HEK293 (cell line): ENCODE data around the gene CMTM4.
"Not testable (repeated sequence)": the region's sequence is repeated elsewhere in the genome, so short reads cannot be mapped to it uniquely, and the experiment has no call there.

Experiments
- CTCF ChIA-PET: fragments of 350-600 bp; formaldehyde crosslinking; extraction: SDS; loops from one replicate; lab custom pipeline; 2021; ENCODE audit warnings: antibody characterized with exemption; lab: Yijun Ruan, JAX
- POLR2A ChIA-PET: fragments of 300-600 bp; formaldehyde crosslinking; extraction: SDS; loops from one replicate; lab custom pipeline; 2020; ENCODE audit warnings: antibody characterized with exemption, inconsistent platforms; lab: Yijun Ruan, JAX
- H3K27ac ChIP-seq: fragments of 200-500 bp; sonication (Bioruptor generic); 2 replicates; pipeline ENCODE4 v1.5.1; 2014; ENCODE audit warnings: low read depth, low read length, control low read depth, inconsistent platforms; ENCODE audit errors: extremely low read depth
- H3K36me3 ChIP-seq, 2 experiments: fragments of 200-500 bp in 1 of 2; sonication (Bioruptor generic) in 1 of 2; 1 replicate in 1 of 2; 2 replicates in 1 of 2; pipeline ENCODE4 v1.5.1; 2014 to 2017; ENCODE audit warnings: inconsistent platforms in 2 of 2, low read length in 2 of 2; ENCODE audit not compliant: control insufficient read depth in 2 of 2, insufficient read depth in 1 of 2
- H3K4me1 ChIP-seq: fragments of 200-500 bp; sonication (Bioruptor generic); 2 replicates; pipeline ENCODE4 v1.5.1; 2014; ENCODE audit warnings: mild to moderate bottlenecking, low read length, inconsistent platforms; ENCODE audit not compliant: control insufficient read depth, insufficient read depth
- H3K4me3 ChIP-seq: 2 replicates; pipeline ENCODE4 v1.5.1; 2011; ENCODE audit warnings: low read depth, mild to moderate bottlenecking, control low read depth, low read length, moderate library complexity
- H3K9me3 ChIP-seq: fragments of 200-500 bp; sonication (Bioruptor generic); 2 replicates; pipeline ENCODE4 v1.5.1; 2014; ENCODE audit warnings: low read depth, low read length, inconsistent platforms; ENCODE audit not compliant: control insufficient read depth, insufficient read depth
- HOXD13 ChIP-seq: sonication (generic); formaldehyde crosslinking; IDR thresholded peaks from 2 replicates; pipeline ENCODE4 v1.8.0; 2022; ENCODE audit warnings: missing genetic modification reagents, borderline replicate concordance
- MYNN ChIP-seq: fragments of 450-650 bp; formaldehyde crosslinking; IDR thresholded peaks from 2 replicates; pipeline ENCODE4 v1.5.1; 2016; ENCODE audit warnings: missing biosample characterization, missing genetic modification characterization, borderline replicate concordance
- SP2 ChIP-seq: fragments of 450-650 bp; formaldehyde crosslinking; IDR thresholded peaks from 2 replicates; pipeline ENCODE4 v1.5.1; 2016; ENCODE audit warnings: missing biosample characterization, missing genetic modification characterization
- TCF7L2 ChIP-seq: IDR thresholded peaks from 2 replicates; pipeline ENCODE4 v1.6.1; 2011; ENCODE audit warnings: low read depth, mild to moderate bottlenecking, inconsistent platforms, low read length, moderate library complexity, borderline replicate concordance
- ZBTB7A ChIP-seq: fragments of 450-650 bp; formaldehyde crosslinking; IDR thresholded peaks from 2 replicates; pipeline ENCODE4 v1.5.1; 2016; ENCODE audit warnings: low read depth, missing biosample characterization, missing genetic modification characterization
- ZFP41 ChIP-seq: fragments of 450-650 bp; formaldehyde crosslinking; IDR thresholded peaks from 2 replicates; pipeline ENCODE4 v1.5.1; 2016; ENCODE audit warnings: missing biosample characterization, missing genetic modification characterization, borderline replicate concordance
- ZFP69B ChIP-seq: fragments of 450-650 bp; formaldehyde crosslinking; IDR thresholded peaks from 2 replicates; pipeline ENCODE4 v1.5.1; 2016; ENCODE audit warnings: missing biosample characterization, missing genetic modification characterization
- ZNF169 ChIP-seq: fragments of 450-650 bp; formaldehyde crosslinking; IDR thresholded peaks from 2 replicates; pipeline ENCODE4 v1.5.1; 2016; ENCODE audit warnings: missing biosample characterization, missing genetic modification characterization
- ZNF248 ChIP-seq: fragments of 450-650 bp; formaldehyde crosslinking; IDR thresholded peaks from 2 replicates; pipeline ENCODE4 v1.5.1; 2017; ENCODE audit warnings: missing biosample characterization, missing genetic modification characterization
- ZNF335 ChIP-seq: fragments of 450-650 bp; formaldehyde crosslinking; conservative IDR thresholded peaks from 2 replicates; pipeline ENCODE4 v1.5.1; 2016; ENCODE audit warnings: missing biosample characterization, missing genetic modification characterization
- ZNF473 ChIP-seq: fragments of 450-650 bp; formaldehyde crosslinking; IDR thresholded peaks from 2 replicates; pipeline ENCODE4 v1.5.1; 2017; ENCODE audit warnings: missing biosample characterization, missing genetic modification characterization
- ZNF558 ChIP-seq: fragments of 450-650 bp; formaldehyde crosslinking; IDR thresholded peaks from 2 replicates; pipeline ENCODE4 v1.5.1; 2016; ENCODE audit warnings: missing biosample characterization, missing genetic modification characterization
- ZNF560 ChIP-seq: fragments of 450-650 bp; formaldehyde crosslinking; IDR thresholded peaks from 2 replicates; pipeline ENCODE4 v1.5.1; 2017; ENCODE audit warnings: missing biosample characterization, missing genetic modification characterization, borderline replicate concordance
- ZNF571 ChIP-seq: fragments of 450-650 bp; formaldehyde crosslinking; IDR thresholded peaks from 2 replicates; pipeline ENCODE4 v1.5.0; 2017; ENCODE audit warnings: missing biosample characterization, missing genetic modification characterization
- ZNF610 ChIP-seq: fragments of 450-650 bp; formaldehyde crosslinking; IDR thresholded peaks from 2 replicates; pipeline ENCODE4 v1.5.1; 2016; ENCODE audit warnings: missing biosample characterization, missing genetic modification characterization, borderline replicate concordance
- ZNF747 ChIP-seq: fragments of 450-650 bp; formaldehyde crosslinking; IDR thresholded peaks from 2 replicates; pipeline ENCODE4 v1.5.1; 2016; ENCODE audit warnings: missing biosample characterization, missing genetic modification characterization
- ZNF76 ChIP-seq: fragments of 450-650 bp; formaldehyde crosslinking; IDR thresholded peaks from 2 replicates; pipeline ENCODE4; 2016; ENCODE audit warnings: low read depth, missing biosample characterization, missing genetic modification characterization, borderline replicate concordance
- ZNF776 ChIP-seq: fragments of 450-650 bp; formaldehyde crosslinking; IDR thresholded peaks from 2 replicates; pipeline ENCODE4 v1.5.0; 2017; ENCODE audit warnings: missing biosample characterization, missing genetic modification characterization, borderline replicate concordance
- ZNF777 ChIP-seq: fragments of 450-650 bp; formaldehyde crosslinking; IDR thresholded peaks from 2 replicates; pipeline ENCODE4 v1.5.1; 2017; ENCODE audit warnings: missing biosample characterization, missing genetic modification characterization, borderline replicate concordance
- ZNF830 ChIP-seq: fragments of 450-650 bp; IDR thresholded peaks from 2 replicates; pipeline ENCODE4 v1.5.0; 2018; ENCODE audit warnings: missing biosample characterization, missing genetic modification characterization, low read depth, mild to moderate bottlenecking, moderate library complexity
- ZNF837 ChIP-seq: fragments of 450-650 bp; formaldehyde crosslinking; IDR thresholded peaks from 2 replicates; pipeline ENCODE4 v1.5.1; 2016; ENCODE audit warnings: missing biosample characterization, missing genetic modification characterization
- ZSCAN23 ChIP-seq: fragments of 450-650 bp; formaldehyde crosslinking; IDR thresholded peaks from 2 replicates; pipeline ENCODE4 v1.5.1; 2016; ENCODE audit warnings: missing biosample characterization, missing genetic modification characterization
- ZXDB ChIP-seq: fragments of 450-650 bp; formaldehyde crosslinking; IDR thresholded peaks from 2 replicates; pipeline ENCODE4 v1.5.1; 2016; ENCODE audit warnings: missing biosample characterization, missing genetic modification characterization
- TF ChIP-seq, protein P1 (sequence below): fragments of 450-650 bp; formaldehyde crosslinking; IDR thresholded peaks from 2 replicates; pipeline ENCODE4 v1.5.1; 2016; ENCODE audit warnings: missing biosample characterization, missing genetic modification characterization
- TF ChIP-seq, protein P2 (sequence below): fragments of 450-650 bp; formaldehyde crosslinking; optimal IDR thresholded peaks from 2 replicates; pipeline ENCODE3; 2016; ENCODE audit warnings: missing biosample characterization, mild to moderate bottlenecking, missing genetic modification characterization

Gene CMTM4

DNA sequence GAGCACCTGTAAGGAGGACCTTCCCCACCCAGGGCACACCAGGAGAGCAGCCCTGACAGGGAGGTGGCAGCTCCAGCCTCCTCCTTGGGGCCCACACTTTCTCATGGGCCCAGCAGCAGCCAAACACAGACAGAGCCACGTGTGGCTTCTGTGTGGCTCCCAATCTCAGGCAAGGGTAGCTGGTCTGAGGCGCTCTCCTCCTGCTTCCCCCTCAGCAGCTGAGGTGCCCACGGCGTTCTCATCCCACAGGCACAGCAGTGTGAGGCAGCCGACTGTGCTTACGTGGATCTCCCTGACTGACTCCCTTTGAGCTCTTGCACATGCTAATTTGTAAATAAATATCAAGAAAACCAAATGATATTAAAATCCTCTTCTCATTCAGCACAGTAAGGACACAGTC lies 61.1 kb downstream of the CMTM4 start (continued):
- TF ChIP-seq, protein P1, sequence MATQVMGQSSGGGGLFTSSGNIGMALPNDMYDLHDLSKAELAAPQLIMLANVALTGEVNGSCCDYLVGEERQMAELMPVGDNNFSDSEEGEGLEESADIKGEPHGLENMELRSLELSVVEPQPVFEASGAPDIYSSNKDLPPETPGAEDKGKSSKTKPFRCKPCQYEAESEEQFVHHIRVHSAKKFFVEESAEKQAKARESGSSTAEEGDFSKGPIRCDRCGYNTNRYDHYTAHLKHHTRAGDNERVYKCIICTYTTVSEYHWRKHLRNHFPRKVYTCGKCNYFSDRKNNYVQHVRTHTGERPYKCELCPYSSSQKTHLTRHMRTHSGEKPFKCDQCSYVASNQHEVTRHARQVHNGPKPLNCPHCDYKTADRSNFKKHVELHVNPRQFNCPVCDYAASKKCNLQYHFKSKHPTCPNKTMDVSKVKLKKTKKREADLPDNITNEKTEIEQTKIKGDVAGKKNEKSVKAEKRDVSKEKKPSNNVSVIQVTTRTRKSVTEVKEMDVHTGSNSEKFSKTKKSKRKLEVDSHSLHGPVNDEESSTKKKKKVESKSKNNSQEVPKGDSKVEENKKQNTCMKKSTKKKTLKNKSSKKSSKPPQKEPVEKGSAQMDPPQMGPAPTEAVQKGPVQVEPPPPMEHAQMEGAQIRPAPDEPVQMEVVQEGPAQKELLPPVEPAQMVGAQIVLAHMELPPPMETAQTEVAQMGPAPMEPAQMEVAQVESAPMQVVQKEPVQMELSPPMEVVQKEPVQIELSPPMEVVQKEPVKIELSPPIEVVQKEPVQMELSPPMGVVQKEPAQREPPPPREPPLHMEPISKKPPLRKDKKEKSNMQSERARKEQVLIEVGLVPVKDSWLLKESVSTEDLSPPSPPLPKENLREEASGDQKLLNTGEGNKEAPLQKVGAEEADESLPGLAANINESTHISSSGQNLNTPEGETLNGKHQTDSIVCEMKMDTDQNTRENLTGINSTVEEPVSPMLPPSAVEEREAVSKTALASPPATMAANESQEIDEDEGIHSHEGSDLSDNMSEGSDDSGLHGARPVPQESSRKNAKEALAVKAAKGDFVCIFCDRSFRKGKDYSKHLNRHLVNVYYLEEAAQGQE (tag by site-specific recombination): no peak
- TF ChIP-seq ZNF837 (tag by site-specific recombination): no peak
- TF ChIP-seq ZNF610 (tag by site-specific recombination): no peak
- TF ChIP-seq SP2: no peak
- TF ChIP-seq ZXDB (tag by site-specific recombination): no peak
- TF ChIP-seq ZNF473 (tag by site-specific recombination): no peak
- no peak for TF ChIP-seq MYNN (tag by site-specific recombination)
- TF ChIP-seq ZSCAN23: no peak
- no peak for TF ChIP-seq ZNF830
- no peak for TF ChIP-seq ZNF747 (tag by site-specific recombination)
- no peak for TF ChIP-seq ZNF776 (tag by site-specific recombination)

DNA sequence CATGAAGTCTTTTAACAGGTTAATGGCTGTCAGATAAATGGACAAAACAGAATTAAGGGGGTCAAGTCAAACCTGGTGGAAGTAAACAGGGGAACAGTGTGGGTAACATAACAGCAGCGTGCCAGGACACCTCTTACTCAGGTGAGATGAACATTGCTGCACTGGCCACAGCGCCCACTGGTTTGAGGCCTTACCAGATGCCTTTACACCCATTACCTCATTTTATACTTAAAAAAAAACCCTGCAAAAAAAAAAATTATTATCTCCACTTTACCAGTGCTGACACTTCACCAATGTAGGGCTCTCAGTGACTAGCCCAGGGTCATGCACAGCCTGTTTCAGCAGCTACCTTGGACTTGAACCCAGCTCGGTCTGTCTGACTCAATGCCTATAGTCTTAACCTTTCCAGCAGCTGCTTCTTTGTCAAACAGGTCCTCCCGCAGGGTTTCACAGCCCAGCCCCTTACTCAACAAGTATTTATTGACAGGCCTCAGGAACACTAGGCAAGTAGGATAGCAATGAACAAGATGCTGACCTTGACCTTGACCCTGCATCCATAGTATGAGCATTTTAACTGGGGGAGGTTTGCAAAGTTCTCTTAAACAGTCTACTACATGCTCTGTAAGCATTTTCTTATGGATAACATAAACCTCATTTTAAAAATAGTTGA lies 61.9 kb downstream of the CMTM4 start:
- Histone ChIP-seq H3K27ac (no peak overlapping the region), H3K4me1 (peaks cover 3% of the 10 kb centered on the region; the same call in 1 of the 2 replicates), H3K36me3 (peaks cover 0 to 26% of the 10 kb centered on the region in 2 experiments; a peak in 2 of 3 replicates), H3K4me3 (no peak overlapping the region), H3K9me3 (no peaks in the 10 kb centered on the region)
- TF ChIP-seq ZNF335 (tag by site-specific recombination) (no peak), TCF7L2 (no peak), ZFP41 (tag by site-specific recombination) (no peak), HOXD13 (CRISPR knock-in tag) (no peak), ZFP69B (no peak), ZNF76 (tag by site-specific recombination) (no peak), ZNF777 (tag by site-specific recombination) (no peak), MYNN (tag by site-specific recombination) (no peak), ZNF169 (tag by site-specific recombination) (no peak), ZBTB7A (no peak), ZNF571 (tag by site-specific recombination) (no peak), ZNF558 (tag by site-specific recombination) (no peak), ZNF560 (tag by site-specific recombination) (no peak), ZNF248 (no peak)
- TF ChIP-seq, protein P2, sequence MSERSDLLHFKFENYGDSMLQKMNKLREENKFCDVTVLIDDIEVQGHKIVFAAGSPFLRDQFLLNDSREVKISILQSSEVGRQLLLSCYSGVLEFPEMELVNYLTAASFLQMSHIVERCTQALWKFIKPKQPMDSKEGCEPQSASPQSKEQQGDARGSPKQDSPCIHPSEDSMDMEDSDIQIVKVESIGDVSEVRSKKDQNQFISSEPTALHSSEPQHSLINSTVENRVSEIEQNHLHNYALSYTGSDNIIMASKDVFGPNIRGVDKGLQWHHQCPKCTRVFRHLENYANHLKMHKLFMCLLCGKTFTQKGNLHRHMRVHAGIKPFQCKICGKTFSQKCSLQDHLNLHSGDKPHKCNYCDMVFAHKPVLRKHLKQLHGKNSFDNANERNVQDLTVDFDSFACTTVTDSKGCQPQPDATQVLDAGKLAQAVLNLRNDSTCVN: no peak
- CTCF ChIA-PET: interaction anchor here (0.9 to 6.2 kb wide), 2 partner anchors 16 to 18 kb away, joined by 4 to 32 read pairs; no protein-coding TSS in a partner anchor
- POLR2A ChIA-PET: no interaction called here

DNA sequence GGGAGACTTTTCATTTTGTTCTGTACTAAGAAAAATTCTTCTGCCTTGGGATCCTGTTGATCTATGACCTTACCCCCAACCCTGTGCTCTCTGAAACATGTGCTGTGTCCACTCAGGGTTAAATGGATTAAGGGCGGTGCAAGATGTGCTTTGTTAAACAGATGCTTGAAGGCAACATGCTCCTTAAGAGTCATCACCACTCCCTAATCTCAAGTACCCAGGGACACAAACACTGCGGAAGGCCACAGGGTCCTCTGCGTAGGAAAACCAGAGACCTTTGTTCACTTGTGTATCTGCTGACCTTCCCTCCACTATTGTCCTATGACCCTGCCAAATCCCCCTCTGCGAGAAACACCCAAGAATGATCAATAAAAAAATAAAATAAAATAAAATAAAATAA lies 65.0 kb downstream of the CMTM4 start:
- POLR2A ChIA-PET, H3K4me1 ChIP-seq, H3K4me3 ChIP-seq, H3K27ac ChIP-seq, H3K9me3 ChIP-seq, CTCF ChIA-PET: not testable (repeated sequence)
- peaks cover 0 to 26% of the 10 kb centered on the region in 2 experiments; a peak in 2 of 3 replicates for H3K36me3 ChIP-seq

DNA sequence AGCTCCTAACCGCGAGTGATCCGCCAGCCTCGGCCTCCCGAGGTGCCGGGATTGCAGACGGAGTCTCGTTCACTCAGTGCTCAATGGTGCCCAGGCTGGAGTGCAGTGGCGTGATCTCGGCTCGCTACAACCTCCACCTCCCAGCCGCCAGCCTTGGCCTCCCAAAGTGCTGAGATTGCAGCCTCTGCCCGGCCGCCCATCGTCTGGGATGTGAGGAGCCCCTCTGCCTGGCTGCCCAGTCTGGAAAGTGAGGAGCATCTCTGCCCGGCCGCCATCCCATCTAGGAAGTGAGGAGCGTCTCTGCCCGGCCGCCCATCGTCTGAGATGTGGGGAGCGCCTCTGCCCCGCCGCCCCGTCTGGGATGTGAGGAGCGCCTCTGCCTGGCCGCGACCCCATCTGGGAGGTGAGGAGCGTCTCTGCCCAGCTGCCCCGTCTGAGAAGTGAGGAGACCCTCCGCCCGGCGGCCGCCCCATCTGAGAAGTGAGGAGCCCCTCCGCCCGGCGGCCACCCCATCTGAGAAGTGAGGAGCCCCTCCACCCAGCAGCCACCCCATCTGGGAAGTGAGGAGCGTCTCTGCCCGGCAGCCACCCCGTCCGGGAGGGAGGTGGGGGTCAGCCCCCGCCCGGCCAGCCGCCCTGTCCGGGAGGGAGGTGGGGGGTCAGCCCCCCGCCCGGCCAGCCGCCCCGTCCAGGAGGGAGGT lies 65.8 kb downstream of the CMTM4 start:
- H3K36me3 ChIP-seq: peaks cover 0 to 21% of the 10 kb centered on the region in 2 experiments; a peak in 2 of 3 replicates
- H3K27ac ChIP-seq, H3K9me3 ChIP-seq, POLR2A ChIA-PET, H3K4me3 ChIP-seq, H3K4me1 ChIP-seq, CTCF ChIA-PET: not testable (repeated sequence)
